Heart left ventricle (tissue), 16 donors: Measurements from ENCODE around the gene COL11A2. TPM values are rescaled to one million over a fixed set of nuclear protein-coding genes. Genes with fewer than 3 reads are reported as not detected.

Experiments used
- ATAC-seq, 4 donors: fragments of 200-7000 bp; cut with Tn5 transposase; one replicate each; pipeline ENCODE4 v1.9.1; 2020 to 2022; ENCODE audit warnings: moderate library complexity in 4 of 4, mild to moderate bottlenecking in 3 of 4, moderate number of reproducible peaks in 1 of 4
- DNase-seq, 5 donors: peaks; one replicate each; pipeline ENCODE4 v3.0.0-alpha.2; 2020
- H3K27ac ChIP-seq, 12 donors: fragments of 200-600 bp; sonication (generic) in 4 of 12; one replicate each; pipeline versions ENCODE4 v1.5.0 to v1.8.0; 2016 to 2022; ENCODE audit warnings: mild to moderate bottlenecking in 2 of 12
- H3K27me3 ChIP-seq, 9 donors: fragments of 200-600 bp; sonication (generic) in 2 of 9; one replicate each; pipeline versions ENCODE4 v1.5.1 to v1.8.0; 2016 to 2022; ENCODE audit warnings: mild to moderate bottlenecking in 3 of 9
- H3K36me3 ChIP-seq, 9 donors: fragments of 200-600 bp; sonication (generic) in 2 of 9; one replicate each; pipeline versions ENCODE4 v1.5.0 to v1.8.0; 2018 to 2022; ENCODE audit warnings: mild to moderate bottlenecking in 2 of 9
- H3K4me1 ChIP-seq, 12 donors: fragments of 200-600 bp; sonication (generic) in 4 of 12; one replicate each; pipeline versions ENCODE4 v1.5.0 to v1.8.0; 2016 to 2022; ENCODE audit warnings: mild to moderate bottlenecking in 3 of 12
- H3K4me3 ChIP-seq, 12 donors: fragments of 200-600 bp; sonication (generic) in 4 of 12; one replicate each; pipeline versions ENCODE4 v1.5.0 to v1.8.0; 2017 to 2022; ENCODE audit warnings: mild to moderate bottlenecking in 9 of 12, moderate library complexity in 4 of 12
- H3K9me3 ChIP-seq, 12 donors: fragments of 200-600 bp; sonication (generic) in 4 of 12; one replicate each; pipeline versions ENCODE4 v1.5.0 to v1.8.0; 2016 to 2022; ENCODE audit warnings: mild to moderate bottlenecking in 1 of 12
- CTCF ChIP-seq, 12 donors: fragments of 200-600 bp; sonication (generic) in 4 of 12; IDR thresholded peaks; one replicate each; pipeline versions ENCODE4 v1.5.0 to v1.8.0; 2018 to 2022; ENCODE audit warnings: antibody characterized with exemption in 12 of 12, mild to moderate bottlenecking in 5 of 12
- POLR2A ChIP-seq, 2 donors: fragments of 450-650 bp; IDR thresholded peaks; one replicate each; pipeline ENCODE4 v1.6.1; 2017; ENCODE audit warnings: antibody characterized with exemption in 2 of 2, mild to moderate bottlenecking in 2 of 2, moderate library complexity in 2 of 2
- WGBS, 4 donors: extraction: QIAGEN DNeasy Blood & Tissue Kit in 2 of 4; methylation state at CpG; one replicate each; pipeline versions ENCODE4 v1.1.5 to v1.1.7; 2013 to 2018; 5-methylcytosine and 5-hydroxymethylcytosine counted together
- intact Hi-C, 10 donors: fragments of 100-400 bp; cut with DNase I; formaldehyde crosslinking; loops; one replicate each; pipeline versions ENCODE4 v1.11.1 to v1.14.2; 2022
- polyA plus RNA-seq, 2 donors: library from polyadenylated mRNA; stranded (reverse); fragments of 200-250 nt; gene quantifications; one replicate each; pipeline ENCODE4 v1.2.3, GENCODE V29; 2013
- total RNA-seq, 9 donors: library from RNA; depleted of rRNA in 2 of 9; stranded (reverse); fragments of >200 nt in 2 of 9; fragmentation: NEBNext Ultra II Directional in 3 of 9; extraction: Animal tissue kit (Norgen Biotek cat#: 25700) in 3 of 9; gene quantifications; one replicate each; pipeline versions ENCODE4 v1.1.0 to v1.2.4, GENCODE V29; 2016 to 2023
- donor health status: ischemic (EF 13 %, LVEDD 7.1; RV severe dilation, severe dysfunction).
- donor health status: healthy with polysubstance abuse.
- donor health status: DM: no; HTN: yes; CAD: no.
- donor health status: DM: no; HTN: no; CAD: no.
- donor health status: ischemic (EF 25% LVEDD 6.9; RV normal size, moderate dysfunction).
- donor health status: ischemic (EF 25% LVEDD 5.7; RV mildly dilated, moderate dysfunction).
- donor health status: healthy.
- donor health status: DM: yes; HTN: yes; CAD: no.
- donor health status: ischemic (EF 35%, LVEDD 5.7; RV mildly dilated, moderate dysfunction).
- donor health status: nonischemic (EF 11% LVEDD 7.7; RV severe dilation, severe dysfunction).
- donor health status: DM: yes; HTN: yes; CAD: no.
- donor health status: PGD.
- donor health status: ischemic (EF 29% LVEDD 5.4; RV normal size, mild dysfunction).
- donor health status: nonischemic (EF 23%, LVEDD 6.1; RV moderate dilation, normal function).

Gene COL11A2
- total and polyA plus RNA-seq, 11 donors, result 0.39 to 4.9 (median 0.93) TPM

DNA sequence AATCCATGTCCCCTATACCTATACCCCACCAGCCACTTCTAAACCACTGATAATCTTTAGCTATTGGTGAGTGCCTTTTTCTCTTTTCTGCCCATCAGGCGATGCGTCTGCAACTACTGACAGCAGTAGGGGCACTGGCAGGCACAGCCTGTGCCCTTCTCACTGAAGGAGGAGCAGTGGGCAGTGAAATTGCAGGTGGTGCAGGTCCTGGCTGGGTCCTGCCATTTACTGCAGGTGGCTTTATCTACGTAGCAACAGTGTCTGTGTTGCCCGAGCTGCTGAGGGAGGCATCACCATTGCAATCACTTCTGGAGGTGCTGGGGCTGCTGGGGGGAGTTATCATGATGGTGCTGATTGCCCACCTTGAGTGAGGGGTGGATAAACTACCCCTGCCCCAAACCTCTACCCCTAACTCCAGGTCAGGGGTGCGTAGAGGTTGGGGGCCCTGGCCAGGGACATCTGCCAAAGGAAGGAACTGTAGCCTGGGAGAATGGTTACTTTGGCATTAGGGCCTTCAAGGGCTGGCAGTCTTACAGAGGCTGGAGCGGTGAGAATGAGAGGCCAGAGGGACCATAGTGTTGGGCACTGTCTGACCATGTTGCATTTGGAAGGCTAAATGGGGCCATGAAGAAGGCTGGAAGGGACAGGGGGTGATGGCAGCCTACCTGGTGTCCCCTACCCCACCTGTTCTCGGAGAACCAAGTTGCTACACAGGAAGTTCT lies 11.3 kb upstream of the COL11A2 start:
- TF ChIP-seq POLR2A (IDR thresholded peaks at IDR 0.05) (no peak), CTCF (IDR thresholded peaks at IDR 0.05) (no peak)
- ATAC-seq, result no peak
- H3K4me3 ChIP-seq, result peak overlapping the region in 7 of 12 donors; percentile 50 to 95 (median 69)
- WGBS, 4 donors, result 88 to 91% (median 90%) methylated on average over 7 of the region's 7 CpGs
- DNase-seq, result no peak
- H3K9me3 ChIP-seq, result no peaks in the 10 kb centered on the region
- no peak overlapping the region for H3K27ac ChIP-seq
- H3K4me1 ChIP-seq, result peaks cover 10 to 64% (median 46%) of the 10 kb centered on the region in 12 donors
- intact Hi-C loops, result loop anchor here in 2 of 10 donors (5.0 to 10.0 kb wide), 3 partner anchors 44 to 1009 kb away; partner anchors contain the start of genes GPSM3 (in 1 of the 2), PBX2 (in 1 of the 2) and PHF1 (in 1 of the 2)
- H3K27me3 ChIP-seq, result no peaks in the 10 kb centered on the region
- peaks cover 0 to 27% (median 21%) of the 10 kb centered on the region in 9 donors for H3K36me3 ChIP-seq

DNA sequence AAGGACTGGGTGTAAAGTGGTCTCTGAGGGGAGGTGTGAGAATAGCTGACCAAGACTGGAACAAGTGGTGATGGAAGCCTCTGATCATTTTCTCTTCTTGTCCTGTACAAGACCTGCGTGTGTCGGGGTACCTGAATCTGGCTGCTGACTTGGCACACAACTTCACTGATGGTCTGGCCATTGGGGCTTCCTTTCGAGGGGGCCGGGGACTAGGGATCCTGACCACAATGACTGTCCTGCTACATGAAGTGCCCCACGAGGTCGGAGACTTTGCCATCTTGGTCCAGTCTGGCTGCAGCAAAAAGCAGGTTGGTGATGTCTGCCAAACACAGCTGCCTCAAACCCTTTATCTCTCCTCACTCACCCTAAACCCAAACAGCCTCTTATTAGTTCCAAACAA lies 10.5 kb upstream of the COL11A2 start:
- peaks cover 10 to 70% (median 47%) of the 10 kb centered on the region in 12 donors for H3K4me1 ChIP-seq
- no peak for ATAC-seq
- no peaks in the 10 kb centered on the region for H3K9me3 ChIP-seq
- no peaks in the 10 kb centered on the region for H3K27me3 ChIP-seq
- DNase-seq, result no peak
- no peak overlapping the region for H3K27ac ChIP-seq
- intact Hi-C loops, result loop anchor here in 2 of 10 donors (5.0 to 10.0 kb wide), 3 partner anchors 45 to 1008 kb away; partner anchors contain the start of genes GPSM3 (in 1 of the 2), PBX2 (in 1 of the 2) and PHF1 (in 1 of the 2)
- H3K4me3 ChIP-seq, result no peak overlapping the region
- WGBS, 4 donors, result 85 to 91% (median 87%) methylated on average over 6 of the region's 6 CpGs
- H3K36me3 ChIP-seq, result peaks cover 0 to 31% (median 21%) of the 10 kb centered on the region in 9 donors
- TF ChIP-seq POLR2A (IDR thresholded peaks at IDR 0.05) (no peak), CTCF (IDR thresholded peaks at IDR 0.05) (no peak)

- H3K36me3 ChIP-seq, result peaks cover 0 to 39% (median 26%) of the 10 kb centered on the region in 9 donors
- H3K4me1 ChIP-seq, result peaks cover 10 to 71% (median 50%) of the 10 kb centered on the region in 12 donors
- H3K4me3 ChIP-seq, result peak overlapping the region in 11 of 12 donors; percentile 59 to 98 (median 81)
- DNase-seq (peak in 1 of 5 donors; percentile 4), ATAC-seq (no peak)
- no peaks in the 10 kb centered on the region for H3K27me3 ChIP-seq
- H3K9me3 ChIP-seq, result no peaks in the 10 kb centered on the region
- intact Hi-C loops, result loop anchor here in 3 of 10 donors (2.0 to 10.0 kb wide), 5 partner anchors 37 to 1007 kb away; partner anchors contain the start of genes GPSM3 (in 1 of the 3), PBX2 (in 1 of the 3) and PHF1 (in 1 of the 3)
- 79 to 86% (median 83%) methylated on average over 6 of the region's 6 CpGs for WGBS, 4 donors
- TF ChIP-seq POLR2A (IDR thresholded peaks at IDR 0.05) (no peak), CTCF (IDR thresholded peaks at IDR 0.05) (no peak)
- peak overlapping the region in 5 of 12 donors; percentile 93 to 100 (median 98) for H3K27ac ChIP-seq
Observed at GRCh38 chr6:33201935-33202334, 9.7 kb upstream of the COL11A2 start.

DNA sequence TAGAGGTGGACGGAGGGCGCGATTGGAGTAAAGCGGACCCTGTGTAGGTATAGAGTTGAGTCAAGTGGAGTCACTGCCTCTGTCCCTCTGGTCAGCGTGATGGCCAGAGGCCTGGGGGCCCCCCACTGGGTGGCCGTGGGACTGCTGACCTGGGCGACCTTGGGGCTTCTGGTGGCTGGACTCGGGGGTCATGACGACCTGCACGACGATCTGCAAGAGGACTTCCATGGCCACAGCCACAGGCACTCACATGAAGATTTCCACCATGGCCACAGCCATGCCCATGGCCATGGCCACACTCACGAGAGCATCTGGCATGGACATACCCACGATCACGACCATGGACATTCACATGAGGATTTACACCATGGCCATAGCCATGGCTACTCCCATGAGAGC lies 8.9 kb upstream of the COL11A2 start:
- no peak for TF ChIP-seq POLR2A (IDR thresholded peaks at IDR 0.05)
- peak in 1 of 12 donors; percentile 0 for TF ChIP-seq CTCF (IDR thresholded peaks at IDR 0.05)
- peak overlapping the region; percentile 88 to 100 (median 98) for H3K27ac ChIP-seq
- peak in 2 of 4 donors; percentile 1 for ATAC-seq
- DNase-seq, result no peak
- peaks cover 10 to 76% (median 54%) of the 10 kb centered on the region in 12 donors for H3K4me1 ChIP-seq
- H3K27me3 ChIP-seq, result no peaks in the 10 kb centered on the region
- peak overlapping the region; percentile 59 to 98 (median 80) for H3K4me3 ChIP-seq
- H3K9me3 ChIP-seq, result no peaks in the 10 kb centered on the region
- intact Hi-C loops, result loop anchor here in 3 of 10 donors (2.0 to 10.0 kb wide), 5 partner anchors 36 to 1006 kb away; partner anchors contain the start of genes GPSM3 (in 1 of the 3), PBX2 (in 1 of the 3) and PHF1 (in 1 of the 3)
- whole genome bisulfite sequencing, 4 donors, result 2 to 5% (median 3%) methylated on average over 14 of the region's 14 CpGs
- H3K36me3 ChIP-seq, result peaks cover 0 to 47% (median 33%) of the 10 kb centered on the region in 9 donors
